Upper lobe of right lung (tissue), 1 donor: Measurements from ENCODE around the gene ASPHD2. TPM values are rescaled to one million over a fixed set of nuclear protein-coding genes. Genes with fewer than 3 reads are reported as not detected.

Experiments used
- ATAC-seq: fragments of 200-7000 bp; cut with Tn5 transposase; one replicate; pipeline ENCODE4 v1.9.1; 2020; ENCODE audit warnings: mild to moderate bottlenecking, moderate library complexity
- DNase-seq: peaks from one replicate; pipeline ENCODE4 v3.0.0-alpha.2; 2020
- H3K27ac ChIP-seq: fragments of 200-600 bp; one replicate; pipeline ENCODE4 v1.8.0; 2022
- H3K27me3 ChIP-seq: fragments of 200-600 bp; one replicate; pipeline ENCODE4 v1.8.0; 2022; ENCODE audit warnings: mild to moderate bottlenecking
- H3K36me3 ChIP-seq: fragments of 200-600 bp; one replicate; pipeline ENCODE4 v1.8.0; 2022
- H3K4me1 ChIP-seq: fragments of 200-600 bp; one replicate; pipeline ENCODE4 v1.8.0; 2022
- H3K4me3 ChIP-seq: fragments of 200-600 bp; one replicate; pipeline ENCODE4 v1.8.0; 2022; ENCODE audit warnings: mild to moderate bottlenecking
- H3K9me3 ChIP-seq: fragments of 200-600 bp; one replicate; pipeline ENCODE4 v1.8.0; 2022
- CTCF ChIP-seq: fragments of 200-600 bp; IDR thresholded peaks from one replicate; pipeline ENCODE4 v1.8.0; 2022; ENCODE audit warnings: antibody characterized with exemption
- intact Hi-C: fragments of 100-400 bp; cut with DNase I; formaldehyde crosslinking; loops from one replicate; pipeline ENCODE4 v1.11.0; 2022
- total RNA-seq: library from RNA; stranded (reverse); fragmentation: NEBNext Ultra II Directional; extraction: Animal tissue kit (Norgen Biotek cat#: 25700); gene quantifications from one replicate; pipeline ENCODE4 v1.2.1, GENCODE V29; 2021
- donor health status: DM: no; HTN: yes; CAD: no; lungs with severe emphysema.

Gene ASPHD2
- total RNA-seq, 1 donor from 2014 or later: 1.2 TPM

GRCh38 chr22:26409719-26410335 is 19.2 kb upstream of the ASPHD2 start:
- DNase-seq: no peak
- H3K27ac ChIP-seq: no peak overlapping the region
- no peak for TF ChIP-seq CTCF
- H3K4me3 ChIP-seq: no peak overlapping the region
- H3K4me1 ChIP-seq: no peaks in the 10 kb centered on the region
- ATAC-seq: no peak
- no peaks in the 10 kb centered on the region for H3K36me3 ChIP-seq
- H3K9me3 ChIP-seq: no peaks in the 10 kb centered on the region
- H3K27me3 ChIP-seq: peaks cover 9% of the 10 kb centered on the region
- intact Hi-C loops: no loop called here

- no peak for TF ChIP-seq CTCF
- ATAC-seq (no peak), DNase-seq (no peak)
- Histone ChIP-seq H3K36me3 (no peaks in the 10 kb centered on the region), H3K4me3 (no peak overlapping the region), H3K9me3 (no peaks in the 10 kb centered on the region), H3K4me1 (no peaks in the 10 kb centered on the region), H3K27ac (no peak overlapping the region), H3K27me3 (peaks cover 13% of the 10 kb centered on the region)
- intact Hi-C loops: no loop called here
Observed at GRCh38 chr22:26410386-26410785, 18.7 kb upstream of the ASPHD2 start.

- intact Hi-C loops: no loop called here
- TF ChIP-seq CTCF: no peak
- no peak for DNase-seq
- no peaks in the 10 kb centered on the region for H3K9me3 ChIP-seq
- H3K4me1 ChIP-seq: no peaks in the 10 kb centered on the region
- peaks cover 13% of the 10 kb centered on the region for H3K27me3 ChIP-seq
- no peaks in the 10 kb centered on the region for H3K36me3 ChIP-seq
- no peak overlapping the region for H3K4me3 ChIP-seq
- H3K27ac ChIP-seq: no peak overlapping the region
- no peak for ATAC-seq
Observed at GRCh38 chr22:26414347-26414746, 14.7 kb upstream of the ASPHD2 start.

GRCh38 chr22:26416256-26416655 is 12.8 kb upstream of the ASPHD2 start:
- intact Hi-C loops: no loop called here
- Histone ChIP-seq H3K4me1 (no peaks in the 10 kb centered on the region), H3K27me3 (peaks cover 28% of the 10 kb centered on the region), H3K36me3 (no peaks in the 10 kb centered on the region), H3K27ac (no peak overlapping the region), H3K9me3 (no peaks in the 10 kb centered on the region), H3K4me3 (no peak overlapping the region)
- ATAC-seq (no peak), DNase-seq (no peak)
- TF ChIP-seq CTCF: no peak

- H3K27me3 ChIP-seq: peaks cover 28% of the 10 kb centered on the region
- intact Hi-C loops: no loop called here
- no peak for DNase-seq
- H3K27ac ChIP-seq: no peak overlapping the region
- H3K36me3 ChIP-seq: no peaks in the 10 kb centered on the region
- no peak overlapping the region for H3K4me3 ChIP-seq
- TF ChIP-seq CTCF: no peak
- ATAC-seq: no peak
- H3K4me1 ChIP-seq: no peaks in the 10 kb centered on the region
- H3K9me3 ChIP-seq: no peaks in the 10 kb centered on the region
Observed at GRCh38 chr22:26416670-26417276, 12.3 kb upstream of the ASPHD2 start.
